NCI-H1436 (cell line): ENCODE measurements around the gene RAPSN.

Source experiments
- DNase-seq: peaks from one replicate; lab custom pipeline; 2025; lab: John Stamatoyannopoulos, UW

Gene RAPSN

GRCh38 chr11:47389577-47390421, 59.1 kb downstream of the RAPSN start:
- no peak for DNase-seq

- DNase-seq: no peak
Observed at GRCh38 chr11:47388697-47389576, 60.0 kb downstream of the RAPSN start.

- DNase-seq: no peak
Observed at GRCh38 chr11:47387944-47388696, 60.8 kb downstream of the RAPSN start.
